WTC11 (cell line): Measurements from ENCODE around the gene RFLNA. TPM values are rescaled to one million over a fixed set of nuclear protein-coding genes. Genes with fewer than 3 reads are reported as not detected.

Experiments
- ATAC-seq: fragments of 200-7000 bp; cut with Tn5 transposase; 2 replicates; pipeline ENCODE4 v1.10.0; 2021; ENCODE audit warnings: mild to moderate bottlenecking, moderate library complexity
- CTCF ChIA-PET: fragments of 300-600 bp; sonication (Branson Sonifier 250); formaldehyde crosslinking; loops from one replicate; lab custom pipeline; 2021; ENCODE audit warnings: antibody characterized with exemption; lab: Charles Lee
- POLR2A ChIA-PET: fragments of 350-600 bp; sonication (Branson Sonifier 250); formaldehyde crosslinking; loops from one replicate; lab custom pipeline; 2021; ENCODE audit warnings: antibody characterized with exemption; lab: Charles Lee
- DNase-seq: peaks from one replicate; pipeline ENCODE4 v3.0.0; 2021; ENCODE audit warnings: low spot score
- H3K27ac Mint-ChIP-seq: 2 replicates; pipeline ENCODE4 v1.8.0; 2021; ENCODE audit warnings: mixed read lengths
- H3K27me3 Mint-ChIP-seq: 2 replicates; pipeline ENCODE4 v1.8.0; 2021; ENCODE audit warnings: low read depth, mild to moderate bottlenecking, moderate library complexity, mixed read lengths
- H3K36me3 Mint-ChIP-seq: 2 replicates; pipeline ENCODE4 v1.8.0; 2021; ENCODE audit warnings: mixed read lengths
- H3K4me1 Mint-ChIP-seq: 2 replicates; pipeline ENCODE4 v1.8.0; 2022; ENCODE audit warnings: mixed read lengths
- H3K4me3 Mint-ChIP-seq: 2 replicates; pipeline ENCODE4 v1.8.0; 2021; ENCODE audit warnings: mild to moderate bottlenecking, moderate library complexity, mixed read lengths
- H3K9me3 Mint-ChIP-seq: 2 replicates; pipeline ENCODE4 v1.8.0; 2021; ENCODE audit warnings: mixed read lengths
- CBFB ChIP-seq: sonication (generic); formaldehyde crosslinking; IDR thresholded peaks from 2 replicates; pipeline ENCODE4 v1.8.1; 2022; ENCODE audit warnings: mild to moderate bottlenecking, low read depth, missing genetic modification reagents
- GTF2I ChIP-seq: fragments of 250-450 bp; sonication (Bioruptor Pico); conservative IDR thresholded peaks from 2 replicates; pipeline ENCODE4 v1.4.0; 2021; ENCODE audit warnings: mild to moderate bottlenecking
- NR2C2 ChIP-seq: sonication (generic); formaldehyde crosslinking; IDR thresholded peaks from 2 replicates; pipeline ENCODE4 v1.8.0; 2022; ENCODE audit warnings: mild to moderate bottlenecking, missing genetic modification reagents
- TEAD4 ChIP-seq: sonication (generic); formaldehyde crosslinking; IDR thresholded peaks from 2 replicates; pipeline ENCODE4 v1.8.0; 2022; ENCODE audit warnings: mild to moderate bottlenecking, missing genetic modification reagents
- ZBTB21 ChIP-seq: sonication (generic); formaldehyde crosslinking; IDR thresholded peaks from 2 replicates; pipeline ENCODE4 v1.8.1; 2023; ENCODE audit warnings: mild to moderate bottlenecking, missing genetic modification reagents, borderline replicate concordance
- total RNA-seq: library from RNA; stranded (reverse); gene quantifications from 3 replicates; pipeline ENCODE4 v1.2.3, GENCODE V29; 2021
- TF ChIP-seq, protein P1 (sequence below): sonication (generic); formaldehyde crosslinking; IDR thresholded peaks from 2 replicates; pipeline ENCODE4 v1.8.0; 2022; ENCODE audit warnings: mild to moderate bottlenecking, missing genetic modification reagents
- TF ChIP-seq, protein P2 (sequence below): fragments of 250-450 bp; sonication (Bioruptor Pico); IDR thresholded peaks from 2 replicates; pipeline ENCODE4 v1.8.0; 2021; ENCODE audit warnings: mild to moderate bottlenecking
- TF ChIP-seq, protein P3 (sequence below): sonication (generic); formaldehyde crosslinking; IDR thresholded peaks from 2 replicates; pipeline ENCODE4 v1.8.1; 2023; ENCODE audit warnings: mild to moderate bottlenecking, missing genetic modification reagents, moderate library complexity
- TF ChIP-seq, protein P4 (sequence below): sonication (generic); formaldehyde crosslinking; IDR thresholded peaks from 2 replicates; pipeline ENCODE4 v1.8.1; 2022; ENCODE audit warnings: low read depth, missing genetic modification reagents, borderline replicate concordance
- TF ChIP-seq, protein P5 (sequence below): sonication (generic); formaldehyde crosslinking; IDR thresholded peaks from 2 replicates; pipeline ENCODE4 v1.8.1; 2023; ENCODE audit warnings: mild to moderate bottlenecking, missing genetic modification reagents
- TF ChIP-seq, protein P6 (sequence below): sonication (generic); formaldehyde crosslinking; IDR thresholded peaks from 2 replicates; pipeline ENCODE4 v1.8.1; 2022; ENCODE audit warnings: mild to moderate bottlenecking, missing genetic modification reagents, moderate library complexity, borderline replicate concordance
- TF ChIP-seq, protein P7 (sequence below): sonication (generic); formaldehyde crosslinking; IDR thresholded peaks from 2 replicates; pipeline ENCODE4 v1.8.0; 2022; ENCODE audit warnings: mild to moderate bottlenecking, missing genetic modification reagents

Gene RFLNA
- total RNA-seq, 1 experiment from 2014 or later: 6.3 TPM

DNA sequence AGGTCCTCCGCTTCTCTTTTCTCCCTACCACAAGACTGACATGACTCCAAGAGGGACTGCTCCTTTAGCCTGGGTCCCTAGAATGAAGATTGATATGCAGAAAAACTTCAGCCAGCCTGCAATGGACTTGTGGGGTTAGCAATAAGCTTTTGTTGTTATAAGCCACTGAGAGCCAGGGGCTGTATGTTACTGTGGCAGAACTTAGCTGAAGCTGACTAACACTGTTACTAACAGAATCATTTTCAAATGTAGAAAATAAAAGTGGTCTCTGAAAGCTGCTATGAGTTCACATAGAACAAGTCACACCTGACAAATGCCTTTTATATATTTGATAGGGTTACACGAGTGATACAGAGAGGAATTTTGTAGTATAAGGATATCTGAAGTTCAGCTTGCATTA is 13.6 kb upstream of the RFLNA start:
- CTCF ChIA-PET: interaction anchor here (1.9 kb wide), 1 partner anchor 228 kb away, joined by 9 read pairs; no protein-coding TSS in a partner anchor
- H3K27ac Mint-ChIP-seq: no peak overlapping the region

DNA sequence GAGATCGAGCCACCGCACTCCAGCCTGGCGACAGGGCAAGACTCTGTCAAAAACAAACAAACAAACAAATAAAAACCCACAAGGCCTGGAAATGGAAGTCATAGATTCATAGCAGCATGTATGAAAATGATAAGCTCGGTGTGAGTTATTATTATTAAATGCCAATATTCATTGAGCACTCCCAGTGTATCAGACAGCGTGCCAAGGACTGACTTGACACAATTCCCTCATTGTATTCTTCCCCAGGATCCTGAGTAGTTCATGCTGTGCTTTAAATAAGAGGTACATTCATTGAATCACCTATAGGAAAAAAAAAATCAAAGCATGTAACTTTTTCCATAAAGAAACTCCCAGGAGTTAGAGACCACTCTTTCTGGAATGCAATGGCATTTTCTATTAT is 12.6 kb upstream of the RFLNA start:
- Mint-ChIP-seq H3K4me3 (no peak overlapping the region), H3K4me1 (peaks cover 27% of the 10 kb centered on the region), H3K27ac (no peak overlapping the region), H3K36me3 (peaks cover 22% of the 10 kb centered on the region), H3K27me3 (peaks cover 30% of the 10 kb centered on the region), H3K9me3 (peaks cover 25% of the 10 kb centered on the region)
- ATAC-seq: no peak
- no peak for DNase-seq
- CTCF ChIA-PET: interaction anchor here (1.2 to 1.9 kb wide), 2 partner anchors 9 to 229 kb away, joined by 3 to 9 read pairs; no protein-coding TSS in a partner anchor
- TF ChIP-seq CBFB (CRISPR knock-in tag) (no peak), TEAD4 (CRISPR knock-in tag) (no peak), NR2C2 (no peak), GTF2I (CRISPR knock-in tag) (no peak)
- TF ChIP-seq, protein P1, sequence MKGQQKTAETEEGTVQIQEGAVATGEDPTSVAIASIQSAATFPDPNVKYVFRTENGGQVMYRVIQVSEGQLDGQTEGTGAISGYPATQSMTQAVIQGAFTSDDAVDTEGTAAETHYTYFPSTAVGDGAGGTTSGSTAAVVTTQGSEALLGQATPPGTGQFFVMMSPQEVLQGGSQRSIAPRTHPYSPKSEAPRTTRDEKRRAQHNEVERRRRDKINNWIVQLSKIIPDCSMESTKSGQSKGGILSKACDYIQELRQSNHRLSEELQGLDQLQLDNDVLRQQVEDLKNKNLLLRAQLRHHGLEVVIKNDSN (CRISPR knock-in tag): no peak
- TF ChIP-seq, protein P2, sequence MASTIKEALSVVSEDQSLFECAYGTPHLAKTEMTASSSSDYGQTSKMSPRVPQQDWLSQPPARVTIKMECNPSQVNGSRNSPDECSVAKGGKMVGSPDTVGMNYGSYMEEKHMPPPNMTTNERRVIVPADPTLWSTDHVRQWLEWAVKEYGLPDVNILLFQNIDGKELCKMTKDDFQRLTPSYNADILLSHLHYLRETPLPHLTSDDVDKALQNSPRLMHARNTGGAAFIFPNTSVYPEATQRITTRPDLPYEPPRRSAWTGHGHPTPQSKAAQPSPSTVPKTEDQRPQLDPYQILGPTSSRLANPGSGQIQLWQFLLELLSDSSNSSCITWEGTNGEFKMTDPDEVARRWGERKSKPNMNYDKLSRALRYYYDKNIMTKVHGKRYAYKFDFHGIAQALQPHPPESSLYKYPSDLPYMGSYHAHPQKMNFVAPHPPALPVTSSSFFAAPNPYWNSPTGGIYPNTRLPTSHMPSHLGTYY (CRISPR knock-in tag): no peak
- TF ChIP-seq, protein P3, sequence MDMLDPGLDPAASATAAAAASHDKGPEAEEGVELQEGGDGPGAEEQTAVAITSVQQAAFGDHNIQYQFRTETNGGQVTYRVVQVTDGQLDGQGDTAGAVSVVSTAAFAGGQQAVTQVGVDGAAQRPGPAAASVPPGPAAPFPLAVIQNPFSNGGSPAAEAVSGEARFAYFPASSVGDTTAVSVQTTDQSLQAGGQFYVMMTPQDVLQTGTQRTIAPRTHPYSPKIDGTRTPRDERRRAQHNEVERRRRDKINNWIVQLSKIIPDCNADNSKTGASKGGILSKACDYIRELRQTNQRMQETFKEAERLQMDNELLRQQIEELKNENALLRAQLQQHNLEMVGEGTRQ (CRISPR knock-in tag): no peak
- TF ChIP-seq, protein P4, sequence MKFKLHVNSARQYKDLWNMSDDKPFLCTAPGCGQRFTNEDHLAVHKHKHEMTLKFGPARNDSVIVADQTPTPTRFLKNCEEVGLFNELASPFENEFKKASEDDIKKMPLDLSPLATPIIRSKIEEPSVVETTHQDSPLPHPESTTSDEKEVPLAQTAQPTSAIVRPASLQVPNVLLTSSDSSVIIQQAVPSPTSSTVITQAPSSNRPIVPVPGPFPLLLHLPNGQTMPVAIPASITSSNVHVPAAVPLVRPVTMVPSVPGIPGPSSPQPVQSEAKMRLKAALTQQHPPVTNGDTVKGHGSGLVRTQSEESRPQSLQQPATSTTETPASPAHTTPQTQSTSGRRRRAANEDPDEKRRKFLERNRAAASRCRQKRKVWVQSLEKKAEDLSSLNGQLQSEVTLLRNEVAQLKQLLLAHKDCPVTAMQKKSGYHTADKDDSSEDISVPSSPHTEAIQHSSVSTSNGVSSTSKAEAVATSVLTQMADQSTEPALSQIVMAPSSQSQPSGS: no peak
- TF ChIP-seq, protein P5, sequence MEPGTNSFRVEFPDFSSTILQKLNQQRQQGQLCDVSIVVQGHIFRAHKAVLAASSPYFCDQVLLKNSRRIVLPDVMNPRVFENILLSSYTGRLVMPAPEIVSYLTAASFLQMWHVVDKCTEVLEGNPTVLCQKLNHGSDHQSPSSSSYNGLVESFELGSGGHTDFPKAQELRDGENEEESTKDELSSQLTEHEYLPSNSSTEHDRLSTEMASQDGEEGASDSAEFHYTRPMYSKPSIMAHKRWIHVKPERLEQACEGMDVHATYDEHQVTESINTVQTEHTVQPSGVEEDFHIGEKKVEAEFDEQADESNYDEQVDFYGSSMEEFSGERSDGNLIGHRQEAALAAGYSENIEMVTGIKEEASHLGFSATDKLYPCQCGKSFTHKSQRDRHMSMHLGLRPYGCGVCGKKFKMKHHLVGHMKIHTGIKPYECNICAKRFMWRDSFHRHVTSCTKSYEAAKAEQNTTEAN (CRISPR knock-in tag): no peak
- POLR2A ChIA-PET: interaction anchor here (0.6 kb wide), 1 partner anchor 1811 kb away, joined by 3 read pairs; no protein-coding TSS in a partner anchor

More for the DNA sequence above, 13.6 kb upstream of the RFLNA start:
- H3K4me1 Mint-ChIP-seq: peaks cover 27% of the 10 kb centered on the region
- ATAC-seq (no peak), DNase-seq (no peak)
- peaks cover 25% of the 10 kb centered on the region for H3K9me3 Mint-ChIP-seq
- no peak overlapping the region for H3K4me3 Mint-ChIP-seq
- peaks cover 22% of the 10 kb centered on the region for H3K36me3 Mint-ChIP-seq
- peaks cover 30% of the 10 kb centered on the region for H3K27me3 Mint-ChIP-seq
- TF ChIP-seq, protein P5 (CRISPR knock-in tag): no peak
- TF ChIP-seq, protein P6, sequence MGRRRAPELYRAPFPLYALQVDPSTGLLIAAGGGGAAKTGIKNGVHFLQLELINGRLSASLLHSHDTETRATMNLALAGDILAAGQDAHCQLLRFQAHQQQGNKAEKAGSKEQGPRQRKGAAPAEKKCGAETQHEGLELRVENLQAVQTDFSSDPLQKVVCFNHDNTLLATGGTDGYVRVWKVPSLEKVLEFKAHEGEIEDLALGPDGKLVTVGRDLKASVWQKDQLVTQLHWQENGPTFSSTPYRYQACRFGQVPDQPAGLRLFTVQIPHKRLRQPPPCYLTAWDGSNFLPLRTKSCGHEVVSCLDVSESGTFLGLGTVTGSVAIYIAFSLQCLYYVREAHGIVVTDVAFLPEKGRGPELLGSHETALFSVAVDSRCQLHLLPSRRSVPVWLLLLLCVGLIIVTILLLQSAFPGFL: no peak
- TF ChIP-seq, protein P7, sequence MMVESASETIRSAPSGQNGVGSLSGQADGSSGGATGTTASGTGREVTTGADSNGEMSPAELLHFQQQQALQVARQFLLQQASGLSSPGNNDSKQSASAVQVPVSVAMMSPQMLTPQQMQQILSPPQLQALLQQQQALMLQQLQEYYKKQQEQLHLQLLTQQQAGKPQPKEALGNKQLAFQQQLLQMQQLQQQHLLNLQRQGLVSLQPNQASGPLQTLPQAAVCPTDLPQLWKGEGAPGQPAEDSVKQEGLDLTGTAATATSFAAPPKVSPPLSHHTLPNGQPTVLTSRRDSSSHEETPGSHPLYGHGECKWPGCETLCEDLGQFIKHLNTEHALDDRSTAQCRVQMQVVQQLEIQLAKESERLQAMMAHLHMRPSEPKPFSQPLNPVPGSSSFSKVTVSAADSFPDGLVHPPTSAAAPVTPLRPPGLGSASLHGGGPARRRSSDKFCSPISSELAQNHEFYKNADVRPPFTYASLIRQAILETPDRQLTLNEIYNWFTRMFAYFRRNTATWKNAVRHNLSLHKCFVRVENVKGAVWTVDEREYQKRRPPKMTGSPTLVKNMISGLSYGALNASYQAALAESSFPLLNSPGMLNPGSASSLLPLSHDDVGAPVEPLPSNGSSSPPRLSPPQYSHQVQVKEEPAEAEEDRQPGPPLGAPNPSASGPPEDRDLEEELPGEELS (CRISPR knock-in tag): no peak
- TF ChIP-seq ZBTB21 (CRISPR knock-in tag) (no peak), NR2C2 (no peak)
- TF ChIP-seq, all 79 proteins: peak for 0
- POLR2A ChIA-PET: no interaction called here
